ENCODE measurements around the gene DAND5. TPM values are rescaled to one million over a fixed set of nuclear protein-coding genes. Genes with fewer than 3 reads are reported as not detected.

Gene DAND5
- total and polyA plus RNA-seq, 4 donors, result 0.01 to 0.25 (median 0.17) TPM

DNA sequence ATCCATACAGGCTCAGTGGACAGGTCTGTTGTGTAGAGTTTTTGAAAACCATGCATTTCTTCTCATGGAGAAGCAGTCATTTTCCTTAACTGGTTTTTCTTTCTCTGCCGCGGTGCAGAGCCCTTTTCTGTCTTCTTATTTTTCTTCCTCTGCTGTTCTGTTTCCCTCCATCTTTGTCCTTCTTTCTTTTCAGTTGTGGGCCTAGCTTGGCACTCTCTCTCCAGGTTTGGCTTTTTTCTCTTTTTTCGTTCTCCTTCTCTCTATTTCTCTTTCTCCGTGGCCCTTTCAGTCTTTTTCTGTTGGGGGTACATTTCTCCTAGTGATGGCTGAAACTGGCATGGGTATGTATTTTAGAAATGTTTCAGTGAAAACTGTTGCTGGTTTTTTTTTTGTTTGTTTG is 50.0 kb downstream of the DAND5 start:
- Histone ChIP-seq H3K27me3 (ENCODE audit: control insufficient read depth in 3 of 3, insufficient read depth in 3 of 3, low read length in 2 of 3) (no peaks in the 10 kb centered on the region), H3K9me3 (ENCODE audit: control insufficient read depth in 4 of 4, insufficient read depth in 3 of 4, low read length in 3 of 4) (no peaks in the 10 kb centered on the region), H3K4me1 (ENCODE audit: control insufficient read depth in 5 of 5, insufficient read depth in 5 of 5, low read length in 5 of 5) (peaks cover 15 to 90% (median 70%) of the 10 kb centered on the region in 5 donors), H3K36me3 (ENCODE audit: control insufficient read depth in 4 of 4, insufficient read depth in 4 of 4, low read length in 4 of 4) (no peaks in the 10 kb centered on the region), H3K4me3 (no peak overlapping the region), H3K9ac (ENCODE audit: insufficient read depth in 1 of 2, low read length in 2 of 2) (peak overlapping the region in 1 of 2 donors; percentile 58), H3K27ac (ENCODE audit: low read depth in 1 of 2, low read length in 1 of 2) (peak overlapping the region; percentile 27 to 58)
- 68 to 81% methylated on average over 4 of the region's 4 CpGs for WGBS, 2 donors
- ATAC-seq (ENCODE audit: insufficient read depth, low FRiP score) (no peak), DNase-seq (no peak)
- no peak for TF ChIP-seq CTCF (IDR thresholded peaks at IDR 0.05; ENCODE audit: control extremely low read depth, extremely low read depth)

- no peaks in the 10 kb centered on the region for H3K9me3 ChIP-seq (ENCODE audit: control insufficient read depth in 4 of 4, insufficient read depth in 3 of 4, low read length in 3 of 4)
- TF ChIP-seq CTCF (IDR thresholded peaks at IDR 0.05; ENCODE audit: control extremely low read depth, extremely low read depth), result no peak
- 50 to 74% methylated on average over 7 of the region's 7 CpGs for WGBS, 2 donors
- H3K36me3 ChIP-seq (ENCODE audit: control insufficient read depth in 4 of 4, insufficient read depth in 4 of 4, low read length in 4 of 4), result peaks cover 0 to under 1% (median 0%) of the 10 kb centered on the region in 4 donors
- DNase-seq, result no peak
- peaks cover 15 to 90% (median 65%) of the 10 kb centered on the region in 5 donors for H3K4me1 ChIP-seq (ENCODE audit: control insufficient read depth in 5 of 5, insufficient read depth in 5 of 5, low read length in 5 of 5)
- H3K4me3 ChIP-seq, result no peak overlapping the region
- peak overlapping the region in 1 of 2 donors; percentile 75 for H3K27ac ChIP-seq (ENCODE audit: low read depth in 1 of 2, low read length in 1 of 2)
- H3K9ac ChIP-seq (ENCODE audit: insufficient read depth in 1 of 2, low read length in 2 of 2), result peak overlapping the region in 1 of 2 donors; percentile 65
- H3K27me3 ChIP-seq (ENCODE audit: control insufficient read depth in 3 of 3, insufficient read depth in 3 of 3, low read length in 2 of 3), result no peaks in the 10 kb centered on the region
- no peak for ATAC-seq (ENCODE audit: insufficient read depth, low FRiP score)
Measured at GRCh38 chr19:13020002-13020414, 50.6 kb downstream of the DAND5 start.

DNA sequence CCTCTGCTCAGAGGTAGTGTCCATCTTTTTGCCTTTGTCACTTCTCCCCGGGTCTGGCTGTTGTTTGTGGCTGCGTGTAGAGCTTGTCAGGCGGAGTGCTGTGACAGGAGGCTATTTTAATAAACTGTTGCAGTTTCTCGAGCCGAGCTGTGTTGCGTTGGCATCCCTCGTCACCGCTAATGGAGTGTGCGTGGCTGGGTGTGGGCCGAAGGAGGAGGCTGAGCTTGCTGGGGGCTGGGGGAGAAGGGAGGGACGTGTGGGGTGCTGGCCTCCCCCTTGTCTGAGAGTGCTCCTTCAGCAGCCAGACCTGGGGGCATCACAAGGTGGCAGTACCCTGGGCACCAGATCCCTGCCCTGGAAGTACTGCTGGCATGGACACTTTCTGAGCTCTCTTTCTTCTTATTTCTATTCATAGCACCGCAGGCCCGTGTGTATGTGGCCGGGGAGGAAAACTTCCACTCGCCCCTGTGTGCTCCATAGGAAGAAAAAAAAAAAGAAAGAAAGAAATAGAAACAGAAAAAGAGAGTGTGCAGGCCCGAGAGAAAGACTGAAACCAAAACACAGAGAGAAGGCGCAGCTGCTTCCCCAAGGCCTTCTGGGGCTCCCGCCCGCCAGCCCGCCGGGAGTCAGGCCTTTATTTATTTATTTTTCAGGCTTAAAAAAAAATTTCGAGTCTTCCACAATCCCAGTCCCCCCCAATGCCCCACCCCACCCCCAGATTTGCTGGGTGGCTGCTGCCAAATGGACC is 52.9 kb downstream of the DAND5 start:
- Histone ChIP-seq H3K4me1 (ENCODE audit: control insufficient read depth in 5 of 5, insufficient read depth in 5 of 5, low read length in 5 of 5) (peaks cover 12 to 91% (median 65%) of the 10 kb centered on the region in 5 donors), H3K36me3 (ENCODE audit: control insufficient read depth in 4 of 4, insufficient read depth in 4 of 4, low read length in 4 of 4) (peaks cover 0 to 11% (median 4%) of the 10 kb centered on the region in 4 donors), H3K9ac (ENCODE audit: insufficient read depth in 1 of 2, low read length in 2 of 2) (peak overlapping the region in 1 of 2 donors; percentile 94), H3K27me3 (ENCODE audit: control insufficient read depth in 3 of 3, insufficient read depth in 3 of 3, low read length in 2 of 3) (no peaks in the 10 kb centered on the region), H3K4me3 (no peak overlapping the region), H3K27ac (ENCODE audit: low read depth in 1 of 2, low read length in 1 of 2) (peak overlapping the region; percentile 77 to 90), H3K9me3 (ENCODE audit: control insufficient read depth in 4 of 4, insufficient read depth in 3 of 4, low read length in 3 of 4) (no peaks in the 10 kb centered on the region)
- DNase-seq (peak; percentile 67 to 83 (median 75)), ATAC-seq (ENCODE audit: insufficient read depth, low FRiP score) (no peak)
- TF ChIP-seq CTCF (IDR thresholded peaks at IDR 0.05; ENCODE audit: control extremely low read depth, extremely low read depth), result no peak
- WGBS, 2 donors, result 17 to 22% methylated on average over 22 of the region's 22 CpGs
